ENCODE measurements around the gene CXCR6.

Gene CXCR6

DNA sequence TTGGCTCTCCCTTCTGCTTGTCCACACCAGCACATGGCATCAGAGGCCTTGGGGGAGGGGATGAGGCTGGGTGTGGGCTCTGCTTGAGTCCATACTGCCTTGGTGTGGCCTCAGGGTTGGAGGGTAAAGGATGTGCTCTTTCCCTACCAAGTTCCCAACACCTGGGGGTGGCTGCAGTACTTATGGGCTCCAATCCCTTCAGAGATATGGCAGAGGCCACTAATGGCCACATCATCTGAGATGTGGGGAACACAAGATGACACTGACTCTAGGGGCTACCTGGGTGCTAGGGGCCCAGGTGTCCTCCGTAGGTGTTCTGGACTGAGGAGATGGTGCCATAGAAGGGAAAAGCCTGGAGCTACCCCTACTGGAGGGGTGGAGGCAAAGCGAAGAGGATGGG lies 6.9 kb downstream of the CXCR6 start:
- TF ChIP-seq, protein P1, sequence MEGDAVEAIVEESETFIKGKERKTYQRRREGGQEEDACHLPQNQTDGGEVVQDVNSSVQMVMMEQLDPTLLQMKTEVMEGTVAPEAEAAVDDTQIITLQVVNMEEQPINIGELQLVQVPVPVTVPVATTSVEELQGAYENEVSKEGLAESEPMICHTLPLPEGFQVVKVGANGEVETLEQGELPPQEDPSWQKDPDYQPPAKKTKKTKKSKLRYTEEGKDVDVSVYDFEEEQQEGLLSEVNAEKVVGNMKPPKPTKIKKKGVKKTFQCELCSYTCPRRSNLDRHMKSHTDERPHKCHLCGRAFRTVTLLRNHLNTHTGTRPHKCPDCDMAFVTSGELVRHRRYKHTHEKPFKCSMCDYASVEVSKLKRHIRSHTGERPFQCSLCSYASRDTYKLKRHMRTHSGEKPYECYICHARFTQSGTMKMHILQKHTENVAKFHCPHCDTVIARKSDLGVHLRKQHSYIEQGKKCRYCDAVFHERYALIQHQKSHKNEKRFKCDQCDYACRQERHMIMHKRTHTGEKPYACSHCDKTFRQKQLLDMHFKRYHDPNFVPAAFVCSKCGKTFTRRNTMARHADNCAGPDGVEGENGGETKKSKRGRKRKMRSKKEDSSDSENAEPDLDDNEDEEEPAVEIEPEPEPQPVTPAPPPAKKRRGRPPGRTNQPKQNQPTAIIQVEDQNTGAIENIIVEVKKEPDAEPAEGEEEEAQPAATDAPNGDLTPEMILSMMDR (IDR thresholded peaks at IDR 0.05; ENCODE audit: borderline replicate concordance, control extremely low read depth, extremely low read depth, insufficient read depth, missing control alignments), result no peak
- DNase-seq (ENCODE audit: low spot score), result no peak
- in situ Hi-C loops (cut with MboI; ENCODE audit: low sequenced_read_pairs, unreplicated experiment), result no loop called here

DNA sequence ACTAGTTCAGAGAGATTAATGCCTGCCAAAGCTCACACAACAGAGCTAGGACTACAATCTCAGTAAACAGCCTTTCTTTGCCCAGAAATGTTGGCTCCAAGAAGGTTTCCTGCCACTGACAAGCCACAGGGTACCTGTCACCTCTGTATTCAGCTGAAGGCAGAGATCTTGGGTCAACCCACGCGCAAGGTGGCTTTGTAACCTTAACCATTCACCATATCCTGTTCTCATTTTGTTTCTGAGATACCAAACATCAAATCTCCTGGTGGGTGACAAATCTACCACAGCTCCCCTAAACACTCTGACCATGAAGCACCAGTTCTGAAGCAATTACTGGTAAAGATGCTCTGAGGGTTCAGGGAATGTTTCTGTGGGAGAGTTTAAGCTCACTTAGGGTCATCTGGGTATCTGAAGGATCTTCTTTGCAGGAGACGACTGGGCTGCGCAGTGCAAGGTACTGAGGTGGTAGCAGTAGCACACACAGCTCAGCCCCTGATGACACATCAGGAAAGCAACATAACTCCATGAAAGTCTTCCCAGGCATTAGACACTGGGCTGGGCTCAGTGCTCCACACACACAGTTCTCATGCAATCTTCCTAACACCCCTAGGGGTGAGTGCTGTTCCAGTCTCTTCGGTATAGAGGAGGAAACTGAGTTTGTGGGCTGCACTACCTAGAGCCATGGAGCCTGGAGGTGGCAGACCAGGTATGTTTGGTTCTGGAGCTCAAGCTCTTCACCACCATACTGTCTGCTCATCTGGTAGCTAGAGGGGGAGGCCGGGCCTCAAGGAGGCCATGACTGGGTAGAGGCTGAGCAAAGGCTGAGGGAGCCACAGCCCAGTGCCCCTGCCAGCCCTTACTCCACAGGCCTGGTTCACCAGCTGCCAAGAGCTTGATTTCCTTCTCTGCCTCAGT lies 7.7 kb downstream of the CXCR6 start:
- TF ChIP-seq, protein P1 (IDR thresholded peaks at IDR 0.05; ENCODE audit: borderline replicate concordance, control extremely low read depth, extremely low read depth, insufficient read depth, missing control alignments), result no peak
- in situ Hi-C loops (cut with MboI; ENCODE audit: low sequenced_read_pairs, unreplicated experiment), result no loop called here
- DNase-seq (ENCODE audit: low spot score), result no peak

DNA sequence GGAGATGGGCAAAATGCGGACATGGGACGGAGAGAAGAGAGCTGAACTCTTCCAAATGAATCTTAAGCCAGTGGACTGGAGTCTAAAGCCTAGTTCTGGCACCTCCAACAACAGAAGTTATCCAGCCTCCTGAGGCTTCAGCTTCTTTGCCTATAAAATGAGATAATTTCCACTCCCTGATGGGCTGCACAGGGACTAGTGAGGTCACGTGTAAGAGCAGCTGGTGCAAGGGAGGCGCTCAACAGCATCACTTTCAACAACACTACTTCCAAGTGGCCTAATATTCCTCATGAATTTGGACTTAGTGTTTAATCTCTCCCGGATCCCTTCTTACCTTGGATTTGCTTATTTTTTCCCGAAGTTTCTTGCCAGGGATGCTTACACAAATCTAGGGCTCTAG lies 8.7 kb downstream of the CXCR6 start:
- TF ChIP-seq, protein P1 (IDR thresholded peaks at IDR 0.05; ENCODE audit: borderline replicate concordance, control extremely low read depth, extremely low read depth, insufficient read depth, missing control alignments), result no peak
- DNase-seq (ENCODE audit: low spot score), result no peak
- in situ Hi-C loops (cut with MboI; ENCODE audit: low sequenced_read_pairs, unreplicated experiment), result no loop called here

DNA sequence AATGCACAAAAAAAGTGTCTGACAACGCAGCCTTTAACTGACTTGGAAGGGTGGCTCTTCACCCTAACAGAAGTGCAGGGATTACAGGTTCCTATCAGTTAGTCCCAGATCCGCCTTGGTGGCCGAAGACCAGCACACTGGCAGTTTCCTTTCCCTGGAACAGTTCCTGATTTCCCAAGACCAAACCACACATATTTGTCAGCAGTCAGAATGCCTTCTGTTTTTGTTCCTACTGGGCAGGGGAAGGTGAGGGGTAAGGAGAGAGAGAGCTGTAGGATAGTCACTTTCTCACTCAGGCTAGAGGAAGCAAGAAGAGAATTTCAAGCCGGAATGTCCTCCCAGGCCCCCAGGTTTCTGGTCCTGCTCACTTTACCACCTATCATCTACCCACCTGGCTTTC lies 9.2 kb downstream of the CXCR6 start:
- in situ Hi-C loops (cut with MboI; ENCODE audit: low sequenced_read_pairs, unreplicated experiment), result no loop called here
- no peak for DNase-seq (ENCODE audit: low spot score)
- TF ChIP-seq, protein P1 (IDR thresholded peaks at IDR 0.05; ENCODE audit: borderline replicate concordance, control extremely low read depth, extremely low read depth, insufficient read depth, missing control alignments), result no peak

DNA sequence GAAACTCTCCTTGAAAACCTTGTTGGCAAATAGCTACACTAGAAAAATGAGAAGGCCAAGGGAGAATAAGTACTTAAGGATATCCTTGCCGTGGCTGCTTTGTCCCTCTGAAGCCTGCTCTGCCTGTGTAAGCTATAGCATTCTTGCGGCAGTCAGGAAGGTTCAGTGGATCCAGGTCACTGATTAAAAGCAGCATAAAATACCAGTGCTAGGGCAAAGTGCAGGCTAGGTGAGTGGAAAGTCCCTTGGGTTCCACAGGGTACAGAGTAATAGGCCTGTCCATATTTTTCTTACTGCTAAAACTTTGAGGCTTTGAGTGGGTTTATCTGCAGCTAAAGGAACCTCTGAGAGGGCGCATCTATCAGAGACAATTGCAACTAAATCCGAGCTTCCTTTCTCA lies 10.3 kb downstream of the CXCR6 start:
- DNase-seq (ENCODE audit: low spot score), result no peak
- in situ Hi-C loops (cut with MboI; ENCODE audit: low sequenced_read_pairs, unreplicated experiment), result no loop called here
- TF ChIP-seq, protein P1 (IDR thresholded peaks at IDR 0.05; ENCODE audit: borderline replicate concordance, control extremely low read depth, extremely low read depth, insufficient read depth, missing control alignments), result no peak

DNA sequence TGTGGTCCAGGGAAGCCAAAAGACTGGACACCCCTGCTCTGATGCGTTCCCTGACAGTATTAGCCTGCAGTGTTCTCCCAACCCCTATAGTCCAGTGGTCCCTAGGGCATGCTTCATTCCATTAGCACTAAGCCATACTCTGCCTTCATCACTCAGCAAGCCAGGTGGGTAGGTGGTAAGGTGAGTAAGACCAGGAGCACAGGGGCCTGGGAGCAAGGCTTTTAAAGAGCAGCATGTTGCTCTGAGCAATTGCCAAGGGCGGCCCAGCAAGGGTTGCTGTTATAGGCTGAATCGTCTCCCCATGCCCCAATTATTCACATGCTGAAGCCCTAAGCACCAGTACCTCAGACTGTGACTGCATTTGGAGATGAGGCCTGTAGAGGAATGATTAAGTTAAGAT lies 11.0 kb downstream of the CXCR6 start:
- TF ChIP-seq, protein P1 (IDR thresholded peaks at IDR 0.05; ENCODE audit: borderline replicate concordance, control extremely low read depth, extremely low read depth, insufficient read depth, missing control alignments), result no peak
- DNase-seq (ENCODE audit: low spot score), result no peak
- in situ Hi-C loops (cut with MboI; ENCODE audit: low sequenced_read_pairs, unreplicated experiment), result no loop called here

All from GM13976 (cell line).